Neural progenitor cell (in vitro differentiated cells): Measurements from ENCODE around the gene SIGLEC9. TPM values are rescaled to one million over a fixed set of nuclear protein-coding genes. Genes with fewer than 3 reads are reported as not detected.

Experiments used
- DNase-seq: peaks from one replicate; pipeline ENCODE4 v3.0.0-alpha.2; 2016; ENCODE audit warnings: low spot score
- H2AFZ ChIP-seq: fragments of 200-600 bp; sonication (generic); replicated peaks from 2 replicates; pipeline ENCODE4 v1.6.1; 2016; ENCODE audit warnings: antibody characterized with exemption
- H3F3A ChIP-seq: fragments of 200-600 bp; sonication (generic); 2 replicates; pipeline ENCODE4 v1.6.1; 2016; ENCODE audit warnings: antibody characterized with exemption, low read depth
- H3K27ac ChIP-seq: fragments of 200-600 bp; sonication (generic); 2 replicates; pipeline ENCODE4 v1.5.1; 2016; ENCODE audit warnings: mild to moderate bottlenecking
- H3K27me3 ChIP-seq: fragments of 200-600 bp; sonication (generic); 2 replicates; pipeline ENCODE4 v1.6.1; 2016; ENCODE audit warnings: mild to moderate bottlenecking, moderate library complexity
- H3K36me3 ChIP-seq: fragments of 200-600 bp; sonication (generic); 2 replicates; pipeline ENCODE4 v1.5.1; 2016
- H3K4me1 ChIP-seq: fragments of 200-600 bp; sonication (generic); 2 replicates; pipeline ENCODE4 v1.6.1; 2016; ENCODE audit warnings: mixed run types
- H3K4me2 ChIP-seq: fragments of 200-600 bp; sonication (generic); 2 replicates; pipeline ENCODE4 v1.6.1; 2016
- H3K4me3 ChIP-seq: fragments of 200-600 bp; sonication (generic); 2 replicates; pipeline ENCODE4 v1.5.1; 2016
- H3K79me2 ChIP-seq: fragments of 200-600 bp; sonication (generic); 2 replicates; pipeline ENCODE4 v1.6.1; 2016; ENCODE audit warnings: low read depth
- H3K9ac ChIP-seq: fragments of 200-600 bp; sonication (generic); 2 replicates; pipeline ENCODE4 v1.6.1; 2016
- H3K9me3 ChIP-seq: fragments of 200-600 bp; sonication (generic); 2 replicates; pipeline ENCODE4 v1.5.1; 2016; ENCODE audit warnings: low read depth
- H4K20me1 ChIP-seq: fragments of 200-600 bp; sonication (generic); 2 replicates; pipeline ENCODE4 v1.6.1; 2016; ENCODE audit warnings: low read depth
- H3K27ac Mint-ChIP-seq: 3 replicates; pipeline ENCODE4 v1.8.0; 2021; ENCODE audit warnings: mixed read lengths
- H3K27me3 Mint-ChIP-seq: 2 replicates; pipeline ENCODE4 v1.8.0; 2022; ENCODE audit warnings: low read depth, mild to moderate bottlenecking, inconsistent platforms, moderate library complexity, mixed read lengths; ENCODE audit not compliant: insufficient read depth
- H3K36me3 Mint-ChIP-seq: 3 replicates; pipeline ENCODE4 v1.8.0; 2021; ENCODE audit warnings: mixed read lengths
- H3K4me1 Mint-ChIP-seq: 3 replicates; pipeline ENCODE4 v1.8.0; 2021; ENCODE audit warnings: mixed read lengths
- H3K4me3 Mint-ChIP-seq: 3 replicates; pipeline ENCODE4 v1.8.0; 2021; ENCODE audit warnings: mild to moderate bottlenecking, moderate library complexity, mixed read lengths
- H3K9me3 Mint-ChIP-seq: 3 replicates; pipeline ENCODE4 v1.8.0; 2020; ENCODE audit warnings: mixed read lengths
- CTCF ChIP-seq: fragments of 200-600 bp; sonication (generic); IDR thresholded peaks from 2 replicates; pipeline ENCODE4 v1.5.1; 2017; ENCODE audit warnings: antibody characterized with exemption, mild to moderate bottlenecking
- EZH2 ChIP-seq: fragments of 200-600 bp; sonication (generic); IDR thresholded peaks from 2 replicates; pipeline ENCODE4 v1.6.1; 2017; ENCODE audit warnings: antibody characterized with exemption, mild to moderate bottlenecking, moderate library complexity
- EZH2phosphoT487 ChIP-seq: fragments of 200-600 bp; sonication (generic); IDR thresholded peaks from 2 replicates; pipeline ENCODE4 v1.6.1; 2017; ENCODE audit warnings: antibody characterized with exemption
- total RNA-seq: library from RNA; depleted of rRNA; stranded (reverse); fragments of >200 nt; gene quantifications from 2 replicates; pipeline ENCODE4 v1.2.3, GENCODE V29; 2015; ENCODE audit warnings: low replicate concordance

SIGLEC9 gene
- total RNA-seq, 1 donor from 2014 or later = not detected

- no peaks in the 10 kb centered on the region for H3K27me3 ChIP-seq
- H2AFZ ChIP-seq = no peak overlapping the region
- no peak overlapping the region for H3K9ac ChIP-seq
- Mint-ChIP-seq H3K9me3 (no peaks in the 10 kb centered on the region), H3K27ac (no peak overlapping the region), H3K4me3 (no peak overlapping the region), H3K27me3 (peaks cover 3% of the 10 kb centered on the region), H3K4me1 (peaks cover 2% of the 10 kb centered on the region), H3K36me3 (no peaks in the 10 kb centered on the region)
- no peak overlapping the region for H3K4me2 ChIP-seq
- peaks cover 6% of the 10 kb centered on the region for H4K20me1 ChIP-seq
- no peak overlapping the region for H3K27ac ChIP-seq
- H3K36me3 ChIP-seq = no peaks in the 10 kb centered on the region
- H3K4me3 ChIP-seq = no peak overlapping the region
- no peaks in the 10 kb centered on the region for H3K9me3 ChIP-seq
- no peak for TF ChIP-seq EZH2phosphoT487
- TF ChIP-seq CTCF = no peak
- TF ChIP-seq EZH2 = no peak
- H3K79me2 ChIP-seq = no peaks in the 10 kb centered on the region
- DNase-seq = no peak
- no peaks in the 10 kb centered on the region for H3K4me1 ChIP-seq
- H3F3A ChIP-seq = no peaks in the 10 kb centered on the region
Observed at GRCh38 chr19:51093101-51093500, 31.6 kb upstream of the SIGLEC9 start.

GRCh38 chr19:51093510-51094345, 31.0 kb upstream of the SIGLEC9 start:
- Histone ChIP-seq H3K27ac (no peak overlapping the region), H3K4me1 (no peaks in the 10 kb centered on the region), H2AFZ (no peak overlapping the region), H3K79me2 (no peaks in the 10 kb centered on the region), H3K27me3 (no peaks in the 10 kb centered on the region), H3K36me3 (no peaks in the 10 kb centered on the region), H4K20me1 (peaks cover 6% of the 10 kb centered on the region), H3K9ac (no peak overlapping the region), H3K4me3 (no peak overlapping the region), H3K9me3 (no peaks in the 10 kb centered on the region), H3F3A (no peaks in the 10 kb centered on the region), H3K4me2 (no peak overlapping the region)
- Mint-ChIP-seq H3K27me3 (peaks cover 3% of the 10 kb centered on the region), H3K4me3 (no peak overlapping the region), H3K36me3 (no peaks in the 10 kb centered on the region), H3K4me1 (peaks cover 2% of the 10 kb centered on the region), H3K9me3 (no peaks in the 10 kb centered on the region), H3K27ac (no peak overlapping the region)
- TF ChIP-seq CTCF = no peak
- no peak for TF ChIP-seq EZH2
- TF ChIP-seq EZH2phosphoT487 = no peak
- no peak for DNase-seq

- TF ChIP-seq EZH2phosphoT487 (no peak), CTCF (peak; percentile 80)
- Mint-ChIP-seq H3K4me3 (no peak overlapping the region), H3K4me1 (peaks cover 2% of the 10 kb centered on the region), H3K36me3 (no peaks in the 10 kb centered on the region), H3K27ac (no peak overlapping the region), H3K9me3 (no peaks in the 10 kb centered on the region), H3K27me3 (peaks cover 3% of the 10 kb centered on the region)
- H3K79me2 ChIP-seq = no peaks in the 10 kb centered on the region
- no peak overlapping the region for H3K4me2 ChIP-seq
- H3K36me3 ChIP-seq = no peaks in the 10 kb centered on the region
- H3K4me3 ChIP-seq = no peak overlapping the region
- H3K9ac ChIP-seq = no peak overlapping the region
- no peak overlapping the region for H3K27ac ChIP-seq
- no peaks in the 10 kb centered on the region for H3K27me3 ChIP-seq
- DNase-seq = peak; percentile 84
- no peaks in the 10 kb centered on the region for H3F3A ChIP-seq
- no peak overlapping the region for H2AFZ ChIP-seq
- no peaks in the 10 kb centered on the region for H3K4me1 ChIP-seq
- H4K20me1 ChIP-seq = peaks cover 6% of the 10 kb centered on the region
- H3K9me3 ChIP-seq = no peaks in the 10 kb centered on the region
Observed at GRCh38 chr19:51094696-51095279, 29.9 kb upstream of the SIGLEC9 start.
